ENCODE measurements around the gene GALNT17.

GRCh38 chr7:71637578-71637977, 505.6 kb downstream of the GALNT17 start:
- TF ChIP-seq CTCF (IDR thresholded peaks at IDR 0.05) (no peak), POLR2AphosphoS5 (IDR thresholded peaks at IDR 0.05) (no peak), POLR2A (IDR thresholded peaks at IDR 0.05; ENCODE audit: low read depth) (no peak)

All from esophagus muscularis mucosa (tissue), 3 donors.